ENCODE measurements around the gene GPR180.
"Not testable (repeated sequence)": the region's sequence is repeated elsewhere in the genome, so short reads cannot be mapped to it uniquely, and the experiment has no call there.

The GPR180 gene

GRCh38 chr13:94598281-94598680, 3.4 kb upstream of the GPR180 start:
- no peak for DNase-seq

- no peak for DNase-seq
Observed at GRCh38 chr13:94599877-94600276, 1.8 kb upstream of the GPR180 start.

- DNase-seq = no peak
Observed at GRCh38 chr13:94602467-94602866, 810 bp downstream of the GPR180 start.

- no peak for DNase-seq
Observed at GRCh38 chr13:94607056-94607455, 5.4 kb downstream of the GPR180 start.

GRCh38 chr13:94607939-94608338, 6.3 kb downstream of the GPR180 start:
- DNase-seq = no peak

GRCh38 chr13:94608586-94608985, 6.9 kb downstream of the GPR180 start:
- DNase-seq = no peak

GRCh38 chr13:94609196-94609595, 7.5 kb downstream of the GPR180 start:
- DNase-seq = no peak

GRCh38 chr13:94610475-94610874, 8.8 kb downstream of the GPR180 start:
- no peak for DNase-seq

GRCh38 chr13:94612050-94612449, 10.4 kb downstream of the GPR180 start:
- DNase-seq = no peak

- DNase-seq = no peak
Observed at GRCh38 chr13:94613051-94613450, 11.4 kb downstream of the GPR180 start.

- DNase-seq = no peak
Observed at GRCh38 chr13:94617389-94618000, 15.8 kb downstream of the GPR180 start.

GRCh38 chr13:94620286-94620896, 18.7 kb downstream of the GPR180 start:
- no peak for DNase-seq

GRCh38 chr13:94622344-94622743, 20.7 kb downstream of the GPR180 start:
- no peak for DNase-seq

GRCh38 chr13:94623316-94623715, 21.7 kb downstream of the GPR180 start:
- no peak for DNase-seq

- no peak for DNase-seq
Observed at GRCh38 chr13:94630858-94631257, 29.2 kb downstream of the GPR180 start.

- DNase-seq = no peak
Observed at GRCh38 chr13:94632226-94632980, 30.7 kb downstream of the GPR180 start.

- DNase-seq = not testable (repeated sequence)
Observed at GRCh38 chr13:94636096-94636495, 34.4 kb downstream of the GPR180 start.

- no peak for DNase-seq
Observed at GRCh38 chr13:94636942-94637578, 35.4 kb downstream of the GPR180 start.

GRCh38 chr13:94637677-94638076, 36.0 kb downstream of the GPR180 start:
- DNase-seq = not testable (repeated sequence)

GRCh38 chr13:94640721-94641120, 39.1 kb downstream of the GPR180 start:
- DNase-seq = no peak

GRCh38 chr13:94641409-94641941, 39.8 kb downstream of the GPR180 start:
- DNase-seq = no peak

GRCh38 chr13:94646904-94647303, 45.2 kb downstream of the GPR180 start:
- no peak for DNase-seq

GRCh38 chr13:94656176-94656575, 54.5 kb downstream of the GPR180 start:
- no peak for DNase-seq
